Smooth muscle cell of the brain vasculature (primary cell): ENCODE results near the gene C20orf96.

ENCODE experiments used
- DNase-seq: peaks from one replicate; pipeline ENCODE4 v3.0.0-alpha.2; 2012; ENCODE audit warnings: low read depth, low spot score

The C20orf96 gene

DNA sequence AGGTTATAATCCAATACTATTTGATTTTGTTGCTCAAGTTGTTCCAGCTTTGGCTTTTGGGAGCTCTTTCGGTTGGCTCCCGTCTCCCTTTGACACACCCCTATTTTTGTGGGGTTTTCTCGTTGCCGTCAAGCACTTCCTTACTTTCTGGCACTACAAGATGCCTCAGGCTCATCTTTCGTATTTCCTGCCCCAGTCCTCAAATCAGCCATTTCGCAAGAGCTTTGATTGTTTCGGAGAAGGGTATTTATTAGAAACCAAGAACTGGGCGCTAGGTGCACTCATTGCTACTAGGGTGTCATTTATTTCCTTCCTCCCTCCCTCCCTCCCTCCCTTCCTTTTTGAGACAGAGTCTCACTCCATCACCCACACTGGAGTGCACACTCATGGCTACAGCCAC is 21.5 kb upstream of the C20orf96 start:
- no peak for DNase-seq

DNA sequence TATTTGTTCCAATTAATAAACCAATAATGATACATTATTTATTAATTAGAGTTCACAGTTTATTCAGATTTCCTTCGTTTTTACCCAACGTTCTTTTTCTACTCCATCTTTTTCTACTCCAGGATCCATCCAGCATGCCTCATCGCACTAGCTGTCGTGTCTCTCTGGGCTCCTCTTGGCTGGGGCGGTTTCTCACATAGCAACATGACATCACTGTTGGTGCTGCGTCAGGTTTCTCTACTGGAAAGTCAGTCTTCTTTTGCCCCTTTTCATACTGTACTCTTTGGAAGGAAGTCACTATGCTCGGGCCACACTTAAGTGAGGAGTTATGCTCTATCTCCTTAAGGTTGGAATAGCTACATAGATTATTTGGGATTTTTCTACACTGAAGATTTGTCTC is 21.1 kb upstream of the C20orf96 start:
- DNase-seq: no peak

DNA sequence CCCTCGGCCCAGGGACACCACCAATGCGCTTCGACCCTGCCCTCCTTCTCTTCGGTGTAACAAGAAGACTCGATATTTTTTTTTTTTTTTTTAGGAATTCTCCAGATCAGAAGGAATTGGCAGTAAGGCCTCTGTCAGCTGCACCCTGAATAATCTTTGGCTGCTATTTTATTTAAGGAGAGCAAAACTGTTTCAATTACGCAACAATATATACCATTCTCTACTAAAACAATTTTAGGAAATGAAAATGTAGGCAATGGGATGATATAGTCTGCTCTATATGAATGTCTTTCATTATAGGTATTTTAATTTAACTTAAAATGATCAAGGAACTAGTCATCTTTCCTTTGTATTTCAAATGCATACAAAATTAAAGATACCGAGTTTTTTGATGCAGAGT is 20.1 kb upstream of the C20orf96 start:
- DNase-seq: no peak

DNA sequence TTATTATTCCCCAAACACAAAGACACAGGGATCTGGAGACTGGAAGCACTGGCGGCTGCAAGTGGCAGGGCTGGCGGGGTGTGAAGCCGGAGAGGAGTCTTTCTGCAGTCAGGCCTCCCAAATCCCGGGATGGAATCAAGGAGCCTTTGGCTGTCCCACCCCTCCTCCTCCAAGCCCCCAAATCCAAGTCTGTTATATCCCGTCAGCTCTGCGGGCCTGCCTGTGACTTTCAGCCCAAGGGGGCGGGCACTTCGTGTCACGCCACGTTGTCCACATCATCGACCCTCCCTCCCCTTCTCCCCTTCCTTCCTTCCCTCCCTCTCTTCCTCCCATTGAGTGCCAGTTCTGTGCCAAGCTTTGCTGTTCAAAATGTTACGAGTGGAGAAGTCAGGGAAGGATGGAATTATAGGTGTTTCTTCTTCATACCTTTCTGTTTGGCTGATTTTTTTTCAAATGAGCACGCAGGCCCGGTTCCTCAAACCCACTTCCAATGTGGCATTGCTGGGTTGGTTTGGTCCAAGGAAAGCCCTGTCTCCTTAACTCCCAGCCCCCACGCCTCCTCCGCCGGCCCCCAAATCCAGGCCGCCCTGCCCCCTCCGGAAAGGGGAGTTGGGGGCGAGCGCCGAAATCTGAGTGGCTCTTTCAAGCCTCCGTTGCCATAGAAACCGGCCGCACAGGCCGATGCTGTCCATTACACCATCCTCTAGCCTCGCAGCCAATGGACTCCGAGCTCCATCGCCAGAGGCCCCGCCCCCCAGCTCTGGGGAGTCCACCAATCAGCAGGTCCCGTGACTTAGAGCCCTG is 19.5 kb upstream of the C20orf96 start:
- DNase-seq: peak; percentile 98

DNA sequence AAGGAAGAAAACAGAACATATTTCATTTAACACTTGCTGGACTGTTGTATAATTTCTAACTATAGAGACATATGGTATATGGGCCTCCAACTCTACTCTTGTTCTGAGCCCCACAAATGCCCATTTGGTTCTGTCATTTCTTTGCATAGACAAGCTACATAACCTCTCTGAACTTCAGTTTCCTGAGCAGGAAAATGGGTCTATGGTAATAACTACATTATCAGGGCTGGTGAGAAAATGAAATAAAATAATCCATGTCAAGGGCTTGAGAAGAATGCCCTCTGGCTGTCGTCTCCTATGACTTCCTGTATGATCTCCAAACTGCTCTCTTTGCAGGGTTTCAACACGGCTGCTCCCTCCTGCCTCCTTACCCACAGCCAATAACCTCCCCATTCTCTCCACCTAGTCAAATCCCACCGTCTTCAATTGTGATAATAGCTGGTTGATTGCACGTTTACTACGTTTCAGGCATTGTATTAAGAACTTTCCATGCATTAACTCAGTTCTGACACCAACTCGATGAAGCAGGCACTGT is 18.8 kb upstream of the C20orf96 start:
- DNase-seq: no peak

DNA sequence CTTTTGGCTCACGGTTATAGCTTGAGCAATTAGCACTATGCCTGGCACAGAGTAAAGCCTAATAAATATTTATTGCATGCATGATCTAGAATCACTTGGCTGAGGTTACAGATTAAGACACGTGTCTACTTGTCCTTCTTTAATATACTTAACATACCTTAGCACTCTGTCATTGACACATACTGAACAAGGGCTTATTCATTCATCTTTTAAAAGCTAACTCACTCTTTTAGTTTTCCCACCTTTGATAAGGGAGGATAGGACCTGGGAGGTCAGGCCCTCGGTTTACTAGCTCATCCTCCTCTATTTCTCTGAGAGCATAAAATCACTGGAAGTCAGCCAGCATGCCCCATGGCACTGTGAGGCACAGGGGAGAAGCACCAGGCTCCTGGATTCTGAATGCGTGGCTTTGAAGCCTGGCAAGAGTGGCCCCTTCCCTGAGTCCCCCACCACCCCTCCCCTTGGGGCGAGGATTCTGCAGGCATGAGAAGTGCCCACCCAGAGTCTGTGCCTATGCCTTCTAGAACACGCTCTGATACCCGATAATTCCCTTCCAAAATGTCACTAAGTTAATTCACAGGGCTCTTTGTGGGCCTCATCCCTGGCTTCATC is 18.0 kb upstream of the C20orf96 start:
- DNase-seq: no peak

DNA sequence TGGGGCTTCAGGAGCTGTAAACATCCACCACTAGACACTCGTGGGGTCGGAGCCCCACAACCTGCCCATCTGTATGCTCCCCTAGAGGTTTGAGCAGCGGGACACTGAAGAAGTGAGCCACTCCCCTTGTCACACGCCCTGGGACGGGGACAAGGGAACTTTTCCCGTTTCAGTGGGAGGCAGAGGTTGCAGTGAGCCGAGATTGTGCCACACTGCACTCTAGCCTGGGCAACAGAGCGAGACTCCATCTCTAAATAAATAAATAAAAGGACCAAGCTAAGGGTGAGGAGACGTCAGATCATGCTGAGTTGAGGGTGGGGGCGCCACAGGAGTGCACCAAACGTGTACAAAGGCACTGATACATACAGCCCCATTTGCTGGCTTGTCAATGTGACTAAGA is 15.2 kb upstream of the C20orf96 start:
- no peak for DNase-seq

DNA sequence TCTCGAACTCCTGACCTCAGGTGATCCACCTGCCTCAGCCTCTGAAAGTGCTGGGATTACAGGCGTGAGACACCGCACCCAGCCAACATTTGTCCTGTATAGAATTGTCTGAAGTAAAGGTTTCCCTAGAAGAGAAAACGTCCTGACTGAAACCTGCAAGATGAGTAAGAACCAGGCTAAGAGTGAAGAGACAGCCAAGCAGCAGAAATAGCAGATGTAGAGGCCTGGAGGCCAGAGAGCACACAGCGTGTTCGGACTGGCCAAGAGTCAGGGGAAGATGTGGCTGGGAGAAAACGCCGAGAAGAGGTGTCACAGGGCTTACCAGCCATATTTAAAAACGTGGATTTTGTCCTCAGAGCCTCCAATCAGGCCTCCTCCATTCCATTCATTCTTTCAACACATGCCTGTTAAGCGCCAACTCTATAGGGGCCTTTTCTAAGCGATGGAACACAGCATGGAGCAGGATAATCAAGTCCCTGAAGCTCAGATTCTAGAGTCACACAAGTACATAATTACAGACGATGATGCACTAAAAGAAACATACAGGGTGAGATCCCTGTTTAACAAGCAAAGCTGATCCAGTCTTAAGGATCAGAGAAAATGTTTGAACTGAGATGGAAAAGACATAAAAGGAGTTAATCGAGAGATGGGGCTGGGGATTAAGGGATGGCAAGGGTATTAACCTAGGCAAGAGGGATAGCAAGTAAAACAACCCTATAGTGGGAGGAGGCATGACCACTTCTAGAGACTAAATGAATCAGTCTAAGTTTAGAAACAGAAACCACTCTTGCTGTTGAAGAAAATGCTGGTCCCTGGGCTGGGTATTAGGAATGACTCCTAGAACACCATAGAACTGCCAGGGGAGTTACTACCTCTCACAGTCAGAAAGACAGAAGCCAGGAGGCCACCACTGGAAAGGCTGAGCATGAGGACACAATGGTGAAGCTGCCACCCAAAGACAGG is 11.6 kb upstream of the C20orf96 start:
- no peak for DNase-seq

DNA sequence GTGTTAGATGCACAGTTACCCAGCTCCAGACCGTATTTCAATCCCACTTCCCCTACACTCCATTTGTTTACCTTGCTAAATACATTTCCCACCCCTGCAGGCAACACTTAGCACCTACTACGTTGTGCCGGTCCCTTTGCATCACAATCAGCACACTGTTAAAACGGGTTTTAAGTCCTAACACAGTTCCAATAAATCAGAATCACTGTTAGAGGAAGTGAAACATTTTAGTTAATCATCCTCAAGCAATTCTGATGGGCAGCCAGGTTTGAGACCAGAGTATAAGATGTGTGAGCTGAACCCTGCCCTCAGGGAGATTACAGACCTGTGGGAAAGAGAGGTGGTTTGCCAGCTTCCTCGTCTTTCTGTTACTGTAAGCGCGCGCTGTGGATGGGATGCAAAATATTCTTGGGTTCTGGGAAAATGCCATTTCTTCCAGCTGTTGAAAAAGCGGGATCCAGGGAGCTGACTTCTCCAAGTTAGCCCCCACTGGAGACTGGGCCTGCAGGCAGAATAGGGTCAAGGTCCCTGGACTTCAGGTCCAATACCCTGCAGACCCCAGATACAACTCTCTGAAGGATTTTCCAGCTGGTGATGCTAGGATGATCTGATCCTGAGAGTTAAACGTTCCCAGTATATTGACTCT is 9.9 kb upstream of the C20orf96 start:
- no peak for DNase-seq

DNA sequence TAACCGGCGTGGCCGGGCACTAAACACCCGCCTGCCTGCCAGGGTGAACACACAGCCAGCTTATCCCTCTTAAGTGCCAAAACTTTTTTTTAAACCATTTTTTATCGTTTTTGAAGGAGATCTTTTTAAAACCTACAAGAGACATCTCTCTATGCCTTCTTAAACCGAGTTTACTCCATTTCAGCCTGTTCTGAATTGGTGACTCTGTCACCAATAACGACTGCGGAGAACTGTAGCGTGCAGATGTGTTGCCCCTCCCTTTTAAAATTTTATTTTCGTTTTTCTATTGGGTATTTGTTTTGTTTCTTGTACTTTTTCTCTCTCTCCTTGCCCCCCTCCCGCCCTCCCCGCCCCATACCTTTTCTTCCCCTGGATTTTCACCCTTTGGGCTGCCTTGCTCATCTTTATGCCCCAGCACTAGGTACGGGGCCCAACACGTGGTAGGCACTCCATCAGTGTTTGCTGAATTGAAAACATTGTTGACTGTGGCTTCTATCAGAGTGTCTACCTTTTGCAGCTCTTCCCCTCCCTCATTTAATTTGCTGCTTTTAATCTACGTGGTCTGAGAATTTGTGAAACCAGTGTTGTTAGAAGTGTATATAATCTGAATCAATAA is 8.3 kb upstream of the C20orf96 start:
- DNase-seq: no peak

DNA sequence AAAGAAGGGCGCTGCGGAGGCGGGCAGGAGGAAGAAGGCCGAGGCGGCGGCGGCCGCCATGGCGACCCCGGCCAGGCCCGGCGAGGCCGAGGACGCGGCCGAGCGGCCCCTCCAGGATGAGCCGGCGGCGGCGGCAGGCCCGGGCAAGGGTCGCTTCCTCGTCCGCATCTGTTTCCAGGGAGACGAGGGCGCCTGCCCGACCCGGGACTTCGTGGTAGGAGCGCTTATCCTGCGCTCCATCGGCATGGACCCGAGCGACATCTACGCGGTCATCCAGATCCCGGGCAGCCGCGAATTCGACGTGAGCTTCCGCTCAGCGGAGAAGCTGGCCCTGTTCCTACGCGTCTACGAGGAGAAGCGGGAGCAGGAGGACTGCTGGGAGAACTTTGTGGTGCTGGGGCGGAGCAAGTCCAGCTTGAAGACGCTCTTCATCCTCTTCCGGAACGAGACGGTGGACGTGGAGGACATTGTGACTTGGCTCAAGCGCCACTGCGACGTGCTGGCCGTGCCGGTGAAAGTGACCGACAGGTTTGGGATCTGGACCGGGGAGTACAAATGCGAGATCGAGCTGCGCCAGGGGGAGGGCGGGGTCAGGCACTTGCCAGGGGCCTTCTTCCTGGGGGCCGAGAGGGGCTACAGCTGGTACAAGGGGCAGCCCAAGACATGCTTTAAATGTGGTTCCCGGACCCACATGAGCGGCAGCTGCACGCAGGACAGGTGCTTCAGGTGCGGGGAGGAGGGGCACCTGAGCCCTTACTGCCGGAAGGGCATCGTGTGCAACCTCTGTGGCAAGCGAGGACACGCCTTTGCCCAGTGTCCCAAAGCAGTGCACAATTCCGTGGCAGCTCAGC is 7.6 kb upstream of the C20orf96 start:
- peak; percentile 17 for DNase-seq

DNA sequence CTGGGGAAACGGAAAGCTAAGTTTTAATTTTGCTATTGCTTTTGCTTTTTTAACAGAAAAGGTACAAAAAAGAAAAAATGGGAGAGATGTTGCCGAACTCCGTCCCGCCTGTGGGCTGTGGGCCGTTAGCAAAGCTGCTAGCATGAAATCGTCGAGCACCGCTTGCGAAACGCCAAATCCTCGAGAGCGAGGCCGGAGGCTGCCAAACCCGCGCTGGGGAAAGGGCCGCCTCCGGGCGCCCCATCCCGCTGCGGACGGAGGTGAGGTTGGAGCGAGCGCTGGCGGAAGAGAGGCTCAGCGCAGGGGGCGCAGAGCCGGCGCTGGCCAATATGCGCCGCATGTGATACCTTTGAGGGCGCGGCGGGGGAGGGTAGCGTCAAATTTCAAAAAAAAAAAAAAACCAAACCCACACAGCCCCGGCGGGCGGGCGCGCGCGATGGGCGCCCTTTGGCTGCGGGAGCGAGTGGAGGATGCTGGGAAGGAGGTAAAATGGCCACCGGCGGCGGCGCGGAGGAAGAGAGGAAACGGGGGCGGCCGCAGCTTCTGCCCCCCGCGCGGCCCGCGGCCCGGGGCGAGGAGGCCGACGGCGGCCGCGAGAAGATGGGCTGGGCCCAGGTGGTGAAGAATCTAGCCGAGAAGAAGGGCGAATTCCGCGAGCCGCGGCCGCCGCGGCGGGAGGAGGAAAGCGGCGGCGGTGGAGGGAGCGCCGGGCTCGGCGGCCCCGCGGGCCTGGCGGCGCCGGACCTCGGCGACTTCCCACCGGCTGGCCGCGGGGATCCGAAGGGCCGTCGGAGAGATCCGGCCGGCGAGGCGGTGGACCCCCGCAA is 6.8 kb upstream of the C20orf96 start, which contains the start of gene ZCCHC3:
Gene ZCCHC3, plus strand, starts transcription at position 473 of the 827 bp plus-strand sequence. Its CDS starts 17 bp downstream, at position 490.
- peak; percentile 80 for DNase-seq

DNA sequence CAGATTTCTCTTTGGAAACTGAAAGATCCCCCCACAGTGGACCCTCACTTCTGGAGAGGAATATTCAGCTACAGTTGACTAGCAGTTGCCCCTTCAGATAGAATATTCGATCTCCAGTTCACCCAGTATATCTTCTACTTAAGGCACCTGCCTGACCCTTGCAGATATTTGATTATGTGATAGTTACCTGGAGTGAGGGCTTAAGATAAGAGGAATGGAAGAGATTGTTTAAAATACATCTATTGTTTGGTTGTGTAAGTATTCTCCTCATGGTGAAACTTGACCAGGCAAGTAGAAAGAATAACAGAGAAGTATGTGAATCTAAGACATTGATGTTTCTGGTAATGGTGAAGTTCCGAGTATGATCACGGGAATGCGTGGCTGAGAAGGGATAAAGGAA is 5.3 kb upstream of the C20orf96 start:
- no peak for DNase-seq

DNA sequence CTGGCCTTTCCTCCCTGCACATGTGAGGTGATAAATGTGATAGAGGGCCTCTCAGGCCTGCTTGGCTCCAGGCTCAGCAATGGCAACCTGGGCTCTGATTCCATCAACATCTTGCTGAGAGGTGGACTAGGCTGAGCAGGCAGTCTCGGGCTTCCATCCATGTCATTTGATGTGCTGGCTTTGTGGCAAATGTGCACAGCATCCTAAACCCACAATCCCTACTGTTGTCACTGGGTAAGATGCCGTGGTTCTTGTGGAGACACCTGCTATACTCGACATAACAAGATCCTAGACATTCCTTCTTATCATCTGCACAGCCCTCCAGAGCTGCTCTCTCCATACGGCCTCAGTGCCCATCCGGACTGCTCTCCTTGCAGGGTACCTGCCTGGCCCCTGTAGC is 4.1 kb upstream of the C20orf96 start:
- no peak for DNase-seq

DNA sequence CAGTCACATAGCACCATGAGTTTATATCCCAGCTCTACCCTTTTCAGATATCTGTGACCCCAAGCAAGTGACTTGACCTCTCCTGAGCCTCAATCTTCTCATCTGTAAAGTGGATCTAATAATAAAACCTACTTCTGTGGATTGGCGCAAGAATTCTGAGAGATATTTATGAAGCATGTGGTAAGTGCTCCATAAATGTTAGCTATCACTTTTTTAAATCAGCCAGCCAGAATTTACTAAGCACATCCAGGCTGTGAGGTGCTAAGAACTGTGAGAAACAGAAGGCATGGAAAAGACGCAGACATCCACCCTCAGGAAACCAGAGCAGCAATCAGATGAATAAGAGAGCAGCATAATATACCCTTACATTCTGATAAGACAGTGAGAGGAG is 862 bp downstream of the C20orf96 start:
- DNase-seq: no peak

DNA sequence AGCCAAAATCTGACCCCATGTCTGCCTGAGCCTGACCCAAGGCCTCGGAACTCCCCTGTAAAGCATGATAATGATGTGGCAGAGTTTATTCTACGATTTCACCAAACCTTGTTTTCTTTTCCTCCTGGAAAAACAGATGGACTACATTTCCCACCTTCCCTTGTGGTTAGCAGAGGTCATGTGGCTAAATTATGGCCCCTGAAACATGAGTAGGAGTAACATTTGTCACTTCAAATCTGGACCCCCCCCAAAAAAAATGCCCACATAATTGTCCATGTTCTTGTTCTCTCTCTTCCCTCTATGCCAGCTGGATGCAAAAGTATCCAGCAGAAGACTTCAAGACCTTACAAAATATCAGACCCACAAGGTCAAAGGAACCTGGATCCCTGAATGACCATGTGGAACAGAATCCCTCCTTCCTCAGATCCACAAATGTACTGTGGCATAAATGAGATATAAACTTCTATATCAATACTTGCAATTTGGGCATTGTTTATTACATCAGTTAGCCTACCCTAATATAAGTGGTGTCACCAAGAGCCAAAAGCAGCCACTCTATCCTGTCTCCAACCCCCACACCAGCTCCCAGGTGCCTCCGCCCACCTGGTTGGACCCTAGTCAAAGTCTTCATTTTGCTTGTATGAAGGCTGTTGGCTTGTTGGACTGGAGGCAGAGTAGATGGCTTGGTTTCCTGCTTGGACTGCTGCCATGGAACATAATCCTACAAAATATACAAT is 1.4 kb downstream of the C20orf96 start:
- no peak for DNase-seq

DNA sequence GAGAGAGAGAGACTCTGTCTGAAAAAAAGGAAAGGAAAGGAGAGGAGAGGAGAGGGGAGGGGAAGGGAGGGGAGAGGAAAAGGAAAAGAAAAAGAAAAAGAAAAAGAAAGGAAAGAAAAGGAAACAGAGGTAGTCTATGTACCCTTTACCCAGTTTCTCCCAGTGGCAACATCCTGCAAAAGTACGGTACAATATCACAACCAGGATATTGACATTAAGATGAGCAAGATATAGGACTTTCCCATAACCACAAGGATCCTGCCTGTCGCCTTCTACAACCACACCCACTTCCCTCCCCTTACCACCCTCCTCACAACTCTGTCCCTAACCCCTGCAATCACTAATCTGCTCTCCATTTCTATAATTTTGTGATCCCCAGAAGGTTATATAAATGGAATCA is 4.0 kb downstream of the C20orf96 start:
- DNase-seq: no peak

DNA sequence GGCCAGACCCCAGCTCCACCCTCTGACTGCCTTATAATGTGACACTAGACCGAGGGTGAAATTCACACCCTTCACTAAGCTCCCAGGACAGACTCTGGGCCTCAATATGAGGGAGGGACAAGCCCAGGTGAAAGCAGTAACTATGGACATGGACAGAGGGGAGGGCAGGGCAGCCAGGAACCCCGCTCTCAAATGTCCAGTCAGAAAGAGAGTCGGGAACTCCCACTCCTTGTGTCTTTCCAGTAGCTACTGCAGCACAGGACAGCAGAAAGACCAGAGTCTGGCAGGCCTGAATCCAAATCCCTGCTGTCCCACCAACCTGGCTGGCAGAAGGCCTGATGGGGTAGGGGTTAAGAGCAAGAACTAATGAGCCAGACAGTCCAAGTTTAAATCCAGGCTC is 6.4 kb downstream of the C20orf96 start:
- no peak for DNase-seq
